GM19193 (cell line): ENCODE results near the gene MRPS10.

Experiments used
- POLR2A ChIP-seq: IDR thresholded peaks from 4 replicates; pipeline ENCODE4 v1.6.1; 2011; ENCODE audit not compliant: insufficient read depth, insufficient read length; ENCODE audit errors: extremely low read depth

The MRPS10 gene

DNA sequence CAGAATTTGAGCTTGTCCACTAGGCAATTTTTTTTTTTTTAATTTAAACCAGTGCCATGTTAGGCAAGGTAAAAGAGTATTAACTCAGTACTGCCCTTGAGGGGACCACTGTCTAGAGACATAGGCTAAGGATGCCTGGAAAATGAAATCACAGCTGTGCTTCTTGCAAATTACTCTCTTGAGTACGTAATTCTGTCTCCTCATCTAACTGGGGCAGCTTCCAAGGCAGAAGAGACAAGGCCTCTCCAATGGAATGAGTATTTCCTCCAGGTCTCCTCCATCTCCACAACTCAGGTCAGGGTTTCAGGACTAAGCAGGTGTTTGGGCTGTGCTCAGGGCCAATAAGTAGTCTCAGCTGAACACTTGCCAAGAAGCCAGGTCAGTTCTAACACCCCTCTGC is 33.8 kb upstream of the MRPS10 start:
- TF ChIP-seq POLR2A, result no peak

DNA sequence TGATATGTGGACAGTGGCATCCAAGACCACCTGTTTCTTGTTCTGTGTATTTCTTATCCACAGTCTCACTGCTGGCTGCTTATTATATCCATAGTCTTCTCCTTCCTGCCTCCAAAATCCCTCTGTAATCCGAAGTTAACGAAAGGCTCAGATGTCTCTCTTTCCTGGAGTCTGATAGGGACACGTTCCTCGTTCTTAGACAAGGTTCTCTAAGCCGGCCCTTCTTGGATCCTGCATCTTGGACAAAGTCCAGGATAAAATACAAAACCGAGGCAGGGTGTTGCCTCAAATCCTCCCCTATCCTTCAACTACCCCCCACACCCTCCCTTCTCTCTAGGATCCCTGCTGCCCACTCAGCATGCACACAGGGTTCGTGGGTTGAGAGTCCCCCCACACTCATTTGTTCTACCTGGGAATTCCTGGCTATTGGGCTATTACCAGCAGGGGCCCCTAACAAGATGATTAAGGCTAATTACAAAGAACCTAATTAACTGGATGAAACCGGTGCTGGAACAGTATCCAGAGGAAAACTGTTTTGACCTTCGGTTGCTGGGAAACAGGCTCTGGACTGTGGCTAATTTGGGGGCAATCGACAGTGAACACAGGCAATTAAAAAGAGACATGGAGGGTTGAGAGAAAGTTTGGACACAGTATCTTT is 32.7 kb upstream of the MRPS10 start:
- no peak for TF ChIP-seq POLR2A

DNA sequence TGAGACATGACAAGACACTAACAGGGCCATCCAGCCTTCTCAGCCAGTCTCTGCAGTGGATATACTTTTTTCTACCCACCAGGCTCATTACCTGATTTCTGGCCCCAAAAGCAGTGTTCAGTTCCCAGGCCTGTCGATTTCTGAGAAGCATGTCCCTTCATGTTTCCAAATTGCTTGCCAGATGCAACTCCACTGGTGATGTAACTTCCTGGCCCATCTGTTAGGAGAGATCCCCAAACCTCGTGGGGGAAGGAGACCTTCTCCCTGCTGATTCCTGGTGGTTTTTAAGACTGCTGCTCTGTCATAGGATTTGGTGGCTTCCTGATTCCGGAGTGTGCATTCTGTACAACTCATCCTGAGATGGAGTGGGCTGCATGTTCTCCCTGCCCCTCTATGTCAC is 31.6 kb upstream of the MRPS10 start:
- TF ChIP-seq POLR2A, result no peak

DNA sequence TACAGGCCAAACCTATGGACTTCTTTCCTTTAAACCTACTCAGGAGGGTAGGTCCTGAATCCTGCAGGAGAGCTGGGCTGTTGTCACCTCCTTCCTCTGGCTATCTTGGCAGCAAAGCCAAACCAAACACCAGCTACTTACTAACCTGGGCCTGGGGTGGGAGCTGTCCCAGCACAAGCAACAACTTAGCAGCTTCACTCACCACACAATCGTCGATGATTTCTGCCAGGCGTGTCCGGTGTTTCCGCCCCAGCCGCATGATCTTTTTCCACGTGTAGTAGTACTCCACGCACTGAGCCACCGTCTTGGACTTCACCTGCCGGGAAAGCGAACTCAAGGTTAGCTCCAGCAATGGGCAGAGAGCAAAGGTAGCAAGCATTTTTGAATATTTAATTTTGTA is 25.4 kb upstream of the MRPS10 start:
- TF ChIP-seq POLR2A, result no peak

DNA sequence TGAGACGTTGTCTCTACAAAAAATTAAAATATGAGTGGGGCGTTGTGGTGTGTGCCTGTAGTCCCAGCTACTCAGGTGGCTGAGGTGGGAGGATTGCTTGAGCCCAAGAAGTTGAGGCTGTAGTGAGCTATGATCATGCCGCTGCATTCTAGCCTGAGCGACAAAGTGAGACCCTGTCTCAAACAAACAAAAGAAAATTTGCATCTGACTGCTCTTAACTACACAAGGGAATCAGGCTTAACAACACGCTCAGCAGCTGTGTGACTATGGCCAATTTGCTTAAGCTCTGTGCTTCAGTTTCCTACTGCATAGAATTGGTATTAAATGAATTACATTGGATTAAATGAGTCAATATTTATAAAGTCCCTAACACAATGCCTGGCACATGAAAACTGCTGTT is 24.3 kb upstream of the MRPS10 start:
- no peak for TF ChIP-seq POLR2A

DNA sequence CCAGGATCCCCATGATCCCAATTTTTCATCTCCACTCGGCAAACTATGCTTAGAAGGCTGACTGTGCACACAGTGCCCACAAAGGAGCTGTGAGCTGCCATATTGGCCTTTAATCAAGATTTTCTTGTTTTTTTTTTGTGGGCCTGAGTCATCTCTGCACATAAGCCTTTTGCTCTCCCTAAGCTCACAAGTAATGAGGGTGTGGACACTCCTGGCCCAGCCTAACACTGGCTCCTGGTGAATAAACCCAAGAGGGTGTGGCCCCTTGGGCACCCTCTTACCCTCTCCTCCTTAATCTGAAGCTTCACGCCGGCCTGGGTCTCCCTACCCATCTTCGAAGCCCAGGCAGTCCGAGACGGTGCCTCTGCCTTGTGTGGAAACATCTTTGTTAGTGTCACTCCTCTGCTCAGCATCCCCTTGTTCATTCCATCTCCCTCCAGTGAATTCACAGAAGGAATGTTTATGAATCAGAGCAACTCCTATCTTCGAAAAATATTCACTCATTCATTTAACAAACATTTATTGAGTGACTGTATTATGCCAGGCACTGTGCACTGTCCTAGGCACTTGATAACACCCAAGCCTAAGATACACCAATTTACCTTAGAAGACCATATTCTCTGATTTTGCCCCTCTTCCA is 22.2 kb upstream of the MRPS10 start:
- TF ChIP-seq POLR2A, result no peak

DNA sequence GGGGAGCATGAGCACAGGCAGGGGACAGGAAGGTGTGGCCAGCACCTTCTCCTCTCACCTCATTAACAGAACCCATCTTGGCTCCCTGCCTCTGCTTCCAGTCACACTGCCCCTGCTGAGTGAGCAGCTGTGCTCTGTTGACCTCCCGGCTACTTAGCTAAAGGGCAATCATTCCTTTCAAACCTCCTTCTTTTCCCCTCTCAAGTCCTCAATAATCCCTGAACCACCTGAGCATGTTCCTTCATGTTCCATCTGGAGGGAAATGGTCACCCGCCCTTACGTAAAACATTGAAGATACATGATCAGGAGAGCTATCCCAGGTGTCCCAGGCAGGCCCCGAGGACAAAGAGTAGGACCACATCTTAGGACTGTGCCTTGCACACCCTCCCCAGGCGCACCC is 21.7 kb upstream of the MRPS10 start:
- TF ChIP-seq POLR2A, result no peak

DNA sequence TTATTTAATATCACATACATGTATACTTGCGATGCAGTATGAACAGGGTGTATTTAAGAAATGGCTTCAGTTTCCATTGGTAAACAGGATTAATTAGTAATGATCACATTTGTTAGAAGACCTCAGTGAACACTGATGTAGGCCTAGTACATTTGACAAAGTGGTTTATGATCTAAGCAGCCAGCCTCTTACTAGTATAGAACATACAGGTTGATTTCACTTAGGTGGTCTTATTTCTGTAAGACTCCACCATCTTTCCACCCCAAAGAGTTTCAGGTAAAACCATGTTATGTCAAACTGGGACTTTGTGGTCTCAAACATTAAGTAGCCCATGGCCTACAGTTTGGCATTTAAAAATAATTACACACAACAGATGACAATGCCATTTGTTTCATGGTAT is 20.2 kb upstream of the MRPS10 start:
- TF ChIP-seq POLR2A, result no peak

DNA sequence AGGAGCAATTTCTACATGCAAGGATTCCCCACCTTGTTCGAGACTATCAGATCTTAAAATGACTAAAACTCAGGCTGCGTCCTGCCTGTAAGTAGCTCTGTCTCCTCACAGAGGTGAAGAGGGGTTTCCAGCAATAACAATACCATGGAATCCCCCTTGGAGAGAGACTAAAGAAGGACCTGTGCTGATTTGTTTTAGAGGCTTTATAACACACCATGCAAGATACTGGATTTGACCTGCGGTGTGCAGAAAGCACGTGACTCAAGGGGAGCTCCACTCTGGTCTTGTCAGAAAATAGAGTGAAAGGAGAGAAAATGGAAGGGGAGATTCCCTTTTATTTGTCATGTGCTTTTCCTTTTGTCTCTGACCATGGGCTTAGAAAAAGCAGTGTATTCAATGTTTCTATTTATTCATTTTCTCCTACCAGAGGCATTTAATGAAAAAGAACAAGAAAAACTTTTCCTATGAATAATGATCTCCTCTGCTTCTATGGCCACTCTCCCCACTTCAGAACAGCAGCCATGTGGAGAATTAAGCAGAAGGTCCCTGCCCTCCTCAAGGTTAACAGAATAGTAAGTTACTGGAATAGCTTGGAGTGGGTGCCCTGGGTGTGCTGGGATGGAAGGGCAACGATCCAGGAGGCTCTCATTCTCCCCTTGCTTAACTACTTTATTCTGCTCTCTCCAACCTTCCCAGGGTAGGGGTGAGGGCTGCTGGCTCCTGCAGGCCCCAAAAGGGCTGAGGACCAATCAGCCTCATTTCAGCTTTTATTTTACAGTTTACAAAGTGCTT is 19.2 kb upstream of the MRPS10 start:
- no peak for TF ChIP-seq POLR2A

DNA sequence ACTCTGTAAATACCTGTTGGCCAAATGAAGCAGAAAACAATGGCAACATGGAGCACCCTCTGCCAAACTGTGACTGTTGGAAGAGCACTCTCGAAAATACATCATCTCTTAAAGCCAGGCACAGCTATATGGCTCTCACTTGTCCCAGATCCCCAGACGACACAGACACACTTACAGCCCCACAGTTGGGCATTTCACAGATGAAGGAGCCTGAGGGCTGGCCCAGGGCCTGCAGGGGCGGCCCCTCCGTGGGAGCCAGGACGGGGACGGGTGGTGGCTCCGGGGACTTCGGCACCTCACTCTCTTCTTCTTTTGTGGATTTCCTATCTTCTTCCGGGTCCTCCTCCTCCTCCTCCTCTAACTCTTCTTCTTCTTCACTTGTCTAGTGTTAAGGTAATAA is 18.4 kb upstream of the MRPS10 start:
- no peak for TF ChIP-seq POLR2A

DNA sequence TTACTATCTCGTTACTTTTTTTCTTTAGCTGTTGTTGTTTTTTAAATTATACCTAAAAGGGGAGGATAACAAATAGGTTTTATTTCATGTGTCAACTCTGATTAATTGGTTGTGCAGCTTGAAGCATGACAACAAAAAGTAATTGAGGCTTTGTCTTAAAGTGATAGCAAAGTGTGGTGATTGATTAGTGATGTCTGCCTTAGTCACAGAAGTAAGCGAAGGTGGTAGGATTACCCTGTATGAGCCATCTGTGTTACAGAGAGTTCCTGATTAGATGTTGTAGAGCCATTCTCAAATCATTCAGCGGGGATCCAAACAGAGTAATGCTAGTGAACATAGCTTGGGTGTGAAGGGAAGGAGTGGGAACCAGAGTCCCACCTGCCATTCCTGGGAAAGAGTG is 14.4 kb upstream of the MRPS10 start:
- no peak for TF ChIP-seq POLR2A

DNA sequence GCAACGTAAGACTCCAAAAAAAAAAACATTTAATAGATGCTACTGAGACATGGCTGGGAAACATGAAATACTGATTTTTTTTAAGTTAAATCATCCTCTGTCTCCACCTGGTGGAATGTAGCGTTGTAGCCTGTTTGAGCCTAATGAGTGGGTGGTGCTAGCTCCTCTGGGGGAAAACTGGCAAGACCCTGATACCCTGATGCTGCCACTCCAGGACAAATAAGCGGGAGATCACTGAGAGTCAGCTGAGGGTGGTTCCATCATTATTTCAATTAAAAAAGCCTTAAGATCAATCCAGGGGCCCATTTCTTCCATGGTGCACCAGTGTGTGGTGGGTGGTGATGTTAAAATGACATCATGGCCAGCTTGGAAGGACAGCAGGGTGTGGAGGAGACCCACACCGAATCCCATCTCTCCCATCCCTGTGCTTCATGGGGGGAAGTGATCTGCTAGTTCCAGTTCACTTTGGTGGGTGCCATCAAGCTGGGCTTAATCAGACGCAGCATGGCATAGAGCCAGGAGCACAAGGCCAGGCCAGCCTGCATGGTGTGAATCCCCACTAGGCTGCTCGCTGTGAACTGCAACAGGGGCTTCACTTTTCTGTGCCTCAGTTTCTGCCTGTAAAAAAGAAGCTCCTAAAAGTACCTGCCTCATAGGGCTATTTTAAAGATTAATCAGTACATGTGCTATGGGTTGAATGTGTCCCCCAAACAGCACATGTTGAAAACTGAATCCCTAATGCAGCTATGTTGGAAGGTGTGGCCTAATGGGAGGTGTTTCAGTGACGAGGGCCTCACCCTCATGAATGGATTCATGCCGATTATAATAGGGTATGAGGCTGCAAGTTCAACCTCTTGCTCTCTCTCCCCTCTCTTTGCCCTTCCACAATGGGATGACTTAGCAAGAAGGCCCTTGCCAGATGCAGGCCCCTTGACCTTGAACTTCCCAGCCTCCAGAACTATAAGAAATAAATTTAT is 13.0 kb upstream of the MRPS10 start:
- no peak for TF ChIP-seq POLR2A

DNA sequence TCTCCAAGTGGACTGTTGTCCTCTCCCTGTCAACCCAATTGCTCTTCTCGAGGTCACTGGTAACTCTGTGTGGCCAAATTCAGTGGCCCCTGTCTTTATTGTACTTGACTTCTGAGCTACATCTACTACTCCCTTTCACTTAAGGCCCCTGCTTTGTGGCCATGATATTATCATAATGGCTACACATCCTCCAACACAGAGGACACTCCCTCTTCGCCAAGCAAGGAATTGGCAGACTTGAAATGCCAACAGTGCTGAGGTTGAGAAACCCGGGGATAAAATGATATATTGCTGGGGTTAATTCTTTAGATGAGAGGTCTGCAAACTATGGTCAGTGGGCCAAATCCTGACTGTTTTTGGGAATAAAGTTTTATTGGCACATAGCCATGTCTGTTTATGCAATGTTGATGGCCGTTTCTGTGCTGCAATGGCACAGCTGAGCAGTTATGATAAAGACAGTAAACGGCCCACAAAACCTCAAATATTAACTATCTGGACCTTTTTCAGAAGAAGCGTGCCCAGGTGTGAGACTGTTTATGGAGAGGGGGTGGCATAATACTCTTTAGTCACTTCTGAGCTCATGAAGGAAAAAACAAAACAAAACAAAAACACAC is 12.0 kb upstream of the MRPS10 start:
- no peak for TF ChIP-seq POLR2A

DNA sequence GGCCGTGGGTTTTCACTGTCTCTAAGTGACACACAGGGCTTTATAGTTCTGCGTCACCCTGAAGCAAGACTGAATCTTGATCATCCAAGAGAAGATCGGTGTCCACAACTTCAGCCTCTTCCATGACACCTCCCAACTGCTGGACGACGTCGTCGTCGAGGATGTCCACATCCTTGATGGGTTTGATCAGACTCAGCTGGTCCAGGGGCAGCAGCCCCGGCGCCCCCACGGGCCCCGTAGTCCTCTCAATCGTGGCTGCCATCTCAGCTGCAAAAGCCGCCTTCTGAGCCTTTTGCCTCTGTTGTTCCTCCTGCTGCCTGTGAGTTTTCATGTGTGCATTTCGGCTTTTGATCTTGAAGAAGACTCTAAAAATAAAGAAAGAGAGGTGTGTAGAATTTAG is 10.6 kb upstream of the MRPS10 start:
- TF ChIP-seq POLR2A, result no peak
